Activated CD4-positive, alpha-beta T cell treated with anti-CD3 and anti-CD28 coated beads for 1 hour (primary cell): ENCODE results near the gene TGFBRAP1.
"Not testable (repeated sequence)": the region's sequence is repeated elsewhere in the genome, so short reads cannot be mapped to it uniquely, and the experiment has no call there.

Experiments used
- DNase-seq: peaks from one replicate; pipeline ENCODE4 v3.0.0-alpha.2; 2020

The TGFBRAP1 gene

GRCh38 chr2:105271393-105272045, 58.0 kb downstream of the TGFBRAP1 start:
- no peak for DNase-seq

GRCh38 chr2:105269426-105269825, 60.1 kb downstream of the TGFBRAP1 start:
- DNase-seq = no peak

GRCh38 chr2:105262651-105263091, 66.9 kb downstream of the TGFBRAP1 start:
- DNase-seq = no peak

- no peak for DNase-seq
These were observed 68.5 kb downstream of the TGFBRAP1 start for GRCh38 chr2:105261061-105261460.

GRCh38 chr2:105258835-105259350, 70.6 kb downstream of the TGFBRAP1 start:
- DNase-seq = no peak

GRCh38 chr2:105257981-105258380, 71.6 kb downstream of the TGFBRAP1 start:
- no peak for DNase-seq

- DNase-seq = no peak
These were observed 73.0 kb downstream of the TGFBRAP1 start for GRCh38 chr2:105256431-105257047.

- DNase-seq = no peak
These were observed 73.6 kb downstream of the TGFBRAP1 start for GRCh38 chr2:105255979-105256378.

GRCh38 chr2:105254531-105255210, 74.9 kb downstream of the TGFBRAP1 start:
- DNase-seq = no peak

- DNase-seq = no peak
These were observed 77.3 kb downstream of the TGFBRAP1 start for GRCh38 chr2:105252271-105252670.

GRCh38 chr2:105251016-105251648, 78.4 kb downstream of the TGFBRAP1 start:
- not testable (repeated sequence) for DNase-seq

GRCh38 chr2:105249891-105250290, 79.6 kb downstream of the TGFBRAP1 start:
- DNase-seq = no peak

- no peak for DNase-seq
These were observed 80.4 kb downstream of the TGFBRAP1 start for GRCh38 chr2:105249181-105249580.

- DNase-seq = no peak
These were observed 81.0 kb downstream of the TGFBRAP1 start for GRCh38 chr2:105248316-105249070.

GRCh38 chr2:105244451-105244850, 85.1 kb downstream of the TGFBRAP1 start:
- DNase-seq = no peak

GRCh38 chr2:105243961-105244360, 85.6 kb downstream of the TGFBRAP1 start:
- DNase-seq = no peak

GRCh38 chr2:105242286-105242993, 87.1 kb downstream of the TGFBRAP1 start:
- DNase-seq = no peak

GRCh38 chr2:105241443-105241842, 88.1 kb downstream of the TGFBRAP1 start, which contains the start of gene GPR45:
TSS of gene GPR45 (plus strand) at chr2:105241743. CDS start at chr2:105241859, 116 bp downstream.
- DNase-seq = no peak

- DNase-seq = no peak
These were observed 89.6 kb downstream of the TGFBRAP1 start for GRCh38 chr2:105239924-105240323.

- DNase-seq = no peak
These were observed 90.8 kb downstream of the TGFBRAP1 start for GRCh38 chr2:105238664-105239240.

- no peak for DNase-seq
These were observed 92.3 kb downstream of the TGFBRAP1 start for GRCh38 chr2:105237045-105237765.
